Measurements from ENCODE around the gene DYRK1A.

DYRK1A gene

GRCh38 chr21:37366482-37367316 is at the start of gene DYRK1A (continued):
- TF ChIP-seq ZNF449 (tag by site-specific recombination; IDR thresholded peaks at IDR 0.05) (peak; percentile 38; the same call in 1 of the 2 replicates), ZNF274 (IDR thresholded peaks at IDR 0.05; ENCODE audit: low read length) (no peak), ZNF274 (tag by site-specific recombination; IDR thresholded peaks at IDR 0.05; ENCODE audit: borderline replicate concordance) (no peak), ZNF629 (tag by site-specific recombination; IDR thresholded peaks at IDR 0.05) (peak; percentile 90), ATF2 (tag by site-specific recombination; IDR thresholded peaks at IDR 0.05; ENCODE audit: low read depth) (0 out of 2 replicates have a peak, but pooled peaks have one; percentile 7), ZBTB17 (tag by site-specific recombination; IDR thresholded peaks at IDR 0.05) (peak; percentile 53), ZXDB (tag by site-specific recombination; IDR thresholded peaks at IDR 0.05) (peak; percentile 83), ZFP37 (tag by site-specific recombination; IDR thresholded peaks at IDR 0.05) (peak; percentile 63; the same call in 1 of the 2 replicates), ZNF433 (tag by site-specific recombination; IDR thresholded peaks at IDR 0.05; ENCODE audit: low read depth) (no peak), YY2 (tag by site-specific recombination; IDR thresholded peaks at IDR 0.05) (no peak), ZSCAN18 (tag by site-specific recombination; IDR thresholded peaks at IDR 0.05) (no peak), ZSCAN23 (tag by site-specific recombination; IDR thresholded peaks at IDR 0.05) (peak; percentile 51; the same call in 1 of the 2 replicates), ZBTB11 (tag by site-specific recombination; conservative IDR thresholded peaks at IDR 0.05; ENCODE audit: low read depth) (peak; percentile 87), ZNF239 (tag by site-specific recombination; IDR thresholded peaks at IDR 0.05) (0 out of 2 replicates have a peak, but pooled peaks have one; percentile 77), ZBTB7A (tag by site-specific recombination; IDR thresholded peaks at IDR 0.05; ENCODE audit: low read depth) (no peak), ZNF221 (tag by site-specific recombination; IDR thresholded peaks at IDR 0.05; ENCODE audit: borderline replicate concordance) (no peak), YY1 (tag by site-specific recombination; IDR thresholded peaks at IDR 0.05) (peak; percentile 85), ZNF777 (tag by site-specific recombination; IDR thresholded peaks at IDR 0.05; ENCODE audit: borderline replicate concordance) (no peak), GLIS1 (tag by site-specific recombination; IDR thresholded peaks at IDR 0.05) (peak; percentile 71), ZIC2 (tag by site-specific recombination; IDR thresholded peaks at IDR 0.05) (no peak), GLIS2 (tag by site-specific recombination; IDR thresholded peaks at IDR 0.05) (peak; percentile 63), ZNF133 (tag by site-specific recombination; IDR thresholded peaks at IDR 0.05) (no peak), ZNF626 (tag by site-specific recombination; IDR thresholded peaks at IDR 0.05) (no peak), ZNF341 (tag by site-specific recombination; IDR thresholded peaks at IDR 0.05; ENCODE audit: low read depth) (peak; percentile 98), ZNF184 (tag by site-specific recombination; IDR thresholded peaks at IDR 0.05) (no peak), ZNF792 (tag by site-specific recombination; IDR thresholded peaks at IDR 0.05) (no peak), ZNF707 (tag by site-specific recombination; IDR thresholded peaks at IDR 0.05) (no peak)
- TF ChIP-seq, protein P1, sequence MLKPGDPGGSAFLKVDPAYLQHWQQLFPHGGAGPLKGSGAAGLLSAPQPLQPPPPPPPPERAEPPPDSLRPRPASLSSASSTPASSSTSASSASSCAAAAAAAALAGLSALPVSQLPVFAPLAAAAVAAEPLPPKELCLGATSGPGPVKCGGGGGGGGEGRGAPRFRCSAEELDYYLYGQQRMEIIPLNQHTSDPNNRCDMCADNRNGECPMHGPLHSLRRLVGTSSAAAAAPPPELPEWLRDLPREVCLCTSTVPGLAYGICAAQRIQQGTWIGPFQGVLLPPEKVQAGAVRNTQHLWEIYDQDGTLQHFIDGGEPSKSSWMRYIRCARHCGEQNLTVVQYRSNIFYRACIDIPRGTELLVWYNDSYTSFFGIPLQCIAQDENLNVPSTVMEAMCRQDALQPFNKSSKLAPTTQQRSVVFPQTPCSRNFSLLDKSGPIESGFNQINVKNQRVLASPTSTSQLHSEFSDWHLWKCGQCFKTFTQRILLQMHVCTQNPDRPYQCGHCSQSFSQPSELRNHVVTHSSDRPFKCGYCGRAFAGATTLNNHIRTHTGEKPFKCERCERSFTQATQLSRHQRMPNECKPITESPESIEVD (tag by site-specific recombination; IDR thresholded peaks at IDR 0.05) = peak; percentile 45; the same call in 1 of the 2 replicates
- TF ChIP-seq, protein P2, sequence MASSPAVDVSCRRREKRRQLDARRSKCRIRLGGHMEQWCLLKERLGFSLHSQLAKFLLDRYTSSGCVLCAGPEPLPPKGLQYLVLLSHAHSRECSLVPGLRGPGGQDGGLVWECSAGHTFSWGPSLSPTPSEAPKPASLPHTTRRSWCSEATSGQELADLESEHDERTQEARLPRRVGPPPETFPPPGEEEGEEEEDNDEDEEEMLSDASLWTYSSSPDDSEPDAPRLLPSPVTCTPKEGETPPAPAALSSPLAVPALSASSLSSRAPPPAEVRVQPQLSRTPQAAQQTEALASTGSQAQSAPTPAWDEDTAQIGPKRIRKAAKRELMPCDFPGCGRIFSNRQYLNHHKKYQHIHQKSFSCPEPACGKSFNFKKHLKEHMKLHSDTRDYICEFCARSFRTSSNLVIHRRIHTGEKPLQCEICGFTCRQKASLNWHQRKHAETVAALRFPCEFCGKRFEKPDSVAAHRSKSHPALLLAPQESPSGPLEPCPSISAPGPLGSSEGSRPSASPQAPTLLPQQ (tag by site-specific recombination; IDR thresholded peaks at IDR 0.05) = peak; percentile 84

All from HEK293 (cell line).